GM18870 (cell line): ENCODE data around the gene LRP8.

Experiments used
- ATAC-seq: cut with Tn5 transposase; IDR thresholded peaks from one replicate; pipeline ENCODE4 v1.9.1; 2021; ENCODE audit warnings: moderate library complexity; ENCODE audit not compliant: unreplicated experiment

LRP8 gene

GRCh38 chr1:53308506-53308905, 19.4 kb downstream of the LRP8 start:
- no peak for ATAC-seq

- no peak for ATAC-seq
Measured at GRCh38 chr1:53307037-53307436, 20.8 kb downstream of the LRP8 start.

GRCh38 chr1:53306168-53306567, 21.7 kb downstream of the LRP8 start:
- ATAC-seq = no peak

GRCh38 chr1:53305650-53306049, 22.2 kb downstream of the LRP8 start:
- no peak for ATAC-seq

- no peak for ATAC-seq
Measured at GRCh38 chr1:53304527-53304926, 23.3 kb downstream of the LRP8 start.

GRCh38 chr1:53303726-53304515, 23.9 kb downstream of the LRP8 start:
- no peak for ATAC-seq

- ATAC-seq = no peak
Measured at GRCh38 chr1:53303243-53303642, 24.6 kb downstream of the LRP8 start.

- ATAC-seq = no peak
Measured at GRCh38 chr1:53299233-53299632, 28.6 kb downstream of the LRP8 start.

- no peak for ATAC-seq
Measured at GRCh38 chr1:53298045-53298637, 29.7 kb downstream of the LRP8 start.

- ATAC-seq = no peak
Measured at GRCh38 chr1:53297195-53297594, 30.7 kb downstream of the LRP8 start.

GRCh38 chr1:53296117-53296749, 31.6 kb downstream of the LRP8 start:
- ATAC-seq = no peak

GRCh38 chr1:53295726-53296116, 32.1 kb downstream of the LRP8 start:
- ATAC-seq = no peak

GRCh38 chr1:53295295-53295694, 32.6 kb downstream of the LRP8 start:
- no peak for ATAC-seq

GRCh38 chr1:53294567-53294966, 33.3 kb downstream of the LRP8 start:
- ATAC-seq = no peak

GRCh38 chr1:53294061-53294460, 33.8 kb downstream of the LRP8 start:
- no peak for ATAC-seq

GRCh38 chr1:53293123-53293522, 34.7 kb downstream of the LRP8 start:
- ATAC-seq = no peak

GRCh38 chr1:53292690-53293089, 35.2 kb downstream of the LRP8 start:
- peak; percentile 56 for ATAC-seq

- ATAC-seq = no peak
Measured at GRCh38 chr1:53291574-53291973, 36.3 kb downstream of the LRP8 start.

- no peak for ATAC-seq
Measured at GRCh38 chr1:53288790-53289429, 39.0 kb downstream of the LRP8 start.

- no peak for ATAC-seq
Measured at GRCh38 chr1:53288002-53288789, 39.7 kb downstream of the LRP8 start.

GRCh38 chr1:53286955-53287354, 40.9 kb downstream of the LRP8 start:
- no peak for ATAC-seq
